Left ventricle myocardium inferior (tissue), 1 donor: ENCODE measurements around the gene PPP2R2B. TPM values are rescaled to one million over a fixed set of nuclear protein-coding genes. Genes with fewer than 3 reads are reported as not detected.

ENCODE experiments used
- DNase-seq: peaks from one replicate; pipeline ENCODE4 v3.0.0-alpha.2; 2020
- H3K27ac ChIP-seq: fragments of 200-600 bp; replicated peaks from 2 replicates; pipeline ENCODE4 v1.8.0; 2021
- H3K27me3 ChIP-seq: fragments of 200-600 bp; 2 replicates; pipeline ENCODE4 v1.8.0; 2021; ENCODE audit warnings: low read depth
- H3K36me3 ChIP-seq: fragments of 200-600 bp; 2 replicates; pipeline ENCODE4 v1.8.0; 2021
- H3K4me1 ChIP-seq: fragments of 200-600 bp; 2 replicates; pipeline ENCODE4 v1.8.0; 2021
- H3K4me3 ChIP-seq: fragments of 200-600 bp; 2 replicates; pipeline ENCODE4 v1.8.0; 2021; ENCODE audit warnings: mild to moderate bottlenecking, moderate library complexity
- H3K9me3 ChIP-seq: fragments of 200-600 bp; replicated peaks from 2 replicates; pipeline ENCODE4 v1.8.0; 2021
- intact Hi-C: fragments of 100-400 bp; cut with micrococcal nuclease; formaldehyde crosslinking; loops from one replicate; pipeline ENCODE4 v1.11.0; 2022
- long read RNA-seq: library from polyadenylated mRNA; unstranded; transcript quantifications from one replicate; pipeline ENCODE4 v2.0.0, GENCODE V29; 2021
- total RNA-seq: library from RNA; stranded (reverse); fragmentation: NEBNext Ultra II Directional; extraction: Animal tissue kit (Norgen Biotek cat#: 25700); gene quantifications from one replicate; pipeline ENCODE4 v1.2.1, GENCODE V29; 2021
- TF ChIP-seq, protein P1 (sequence below): fragments of 200-600 bp; IDR thresholded peaks from 2 replicates; pipeline ENCODE4 v1.8.0; 2021; ENCODE audit warnings: antibody characterized with exemption, mild to moderate bottlenecking, borderline replicate concordance
- donor health status: DM: no; HTN: yes; CAD: no; lungs with severe emphysema.

Gene PPP2R2B
- total RNA-seq = 0.11 TPM
- long read RNA-seq = 0 reads

DNA sequence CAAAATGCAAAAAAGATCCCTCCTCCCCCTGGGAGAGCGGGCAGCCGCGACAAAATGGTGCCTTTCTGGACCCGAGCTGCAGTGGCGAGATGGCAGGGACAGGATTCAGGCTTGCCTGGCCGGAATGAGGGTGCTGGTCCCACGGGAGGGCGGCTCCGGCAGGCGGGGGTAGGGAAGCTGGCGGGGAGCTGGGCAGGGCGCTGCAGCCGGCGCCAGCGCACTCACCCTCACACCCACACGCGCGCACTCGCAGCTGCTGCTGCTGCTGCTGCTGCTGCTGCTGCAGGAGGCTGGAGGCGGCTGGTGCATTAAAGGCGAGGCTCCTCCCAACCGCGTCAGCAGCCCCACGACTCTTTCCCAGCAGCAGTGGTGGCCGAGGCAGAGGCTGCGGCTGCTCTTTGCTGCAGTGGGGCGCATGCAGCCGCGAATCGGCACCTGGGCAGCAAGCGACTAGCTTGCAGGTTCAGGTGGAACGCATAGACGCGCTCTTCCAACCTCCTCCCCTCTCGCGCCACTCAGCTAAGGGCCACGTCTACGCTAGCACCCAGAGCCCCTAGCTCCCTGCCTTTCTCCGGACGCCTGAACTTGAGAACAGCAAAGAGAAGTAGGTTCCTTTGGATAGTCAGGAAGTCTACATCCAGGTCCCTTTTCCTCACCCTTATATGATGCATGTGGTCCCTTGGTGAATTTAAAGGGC, at the start of gene PPP2R2B:
Gene PPP2R2B, minus strand, starts transcription at position 282 of the 697 bp plus-strand sequence.
- no peaks in the 10 kb centered on the region for H3K9me3 ChIP-seq
- no peak within 1 kb of the TSS for H3K27ac ChIP-seq
- no peaks in the 10 kb centered on the region for H3K36me3 ChIP-seq
- peaks cover 77% of the 10 kb centered on the region for H3K27me3 ChIP-seq
- intact Hi-C loops = no loop called here
- H3K4me1 ChIP-seq = peaks cover 21% of the 10 kb centered on the region
- H3K4me3 ChIP-seq = peak within 1 kb of the TSS; percentile 64
- DNase-seq = peak; percentile 20
- TF ChIP-seq, protein P1, sequence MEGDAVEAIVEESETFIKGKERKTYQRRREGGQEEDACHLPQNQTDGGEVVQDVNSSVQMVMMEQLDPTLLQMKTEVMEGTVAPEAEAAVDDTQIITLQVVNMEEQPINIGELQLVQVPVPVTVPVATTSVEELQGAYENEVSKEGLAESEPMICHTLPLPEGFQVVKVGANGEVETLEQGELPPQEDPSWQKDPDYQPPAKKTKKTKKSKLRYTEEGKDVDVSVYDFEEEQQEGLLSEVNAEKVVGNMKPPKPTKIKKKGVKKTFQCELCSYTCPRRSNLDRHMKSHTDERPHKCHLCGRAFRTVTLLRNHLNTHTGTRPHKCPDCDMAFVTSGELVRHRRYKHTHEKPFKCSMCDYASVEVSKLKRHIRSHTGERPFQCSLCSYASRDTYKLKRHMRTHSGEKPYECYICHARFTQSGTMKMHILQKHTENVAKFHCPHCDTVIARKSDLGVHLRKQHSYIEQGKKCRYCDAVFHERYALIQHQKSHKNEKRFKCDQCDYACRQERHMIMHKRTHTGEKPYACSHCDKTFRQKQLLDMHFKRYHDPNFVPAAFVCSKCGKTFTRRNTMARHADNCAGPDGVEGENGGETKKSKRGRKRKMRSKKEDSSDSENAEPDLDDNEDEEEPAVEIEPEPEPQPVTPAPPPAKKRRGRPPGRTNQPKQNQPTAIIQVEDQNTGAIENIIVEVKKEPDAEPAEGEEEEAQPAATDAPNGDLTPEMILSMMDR = no peak

GRCh38 chr5:146924132-146924531, 45.6 kb upstream of the PPP2R2B start:
- peaks cover 19% of the 10 kb centered on the region for H3K27me3 ChIP-seq
- TF ChIP-seq, protein P1 = no peak
- intact Hi-C loops = no loop called here
- H3K36me3 ChIP-seq = no peaks in the 10 kb centered on the region
- H3K9me3 ChIP-seq = peaks cover 6% of the 10 kb centered on the region
- no peak for DNase-seq
- H3K27ac ChIP-seq = no peak overlapping the region
- no peaks in the 10 kb centered on the region for H3K4me1 ChIP-seq
- no peak overlapping the region for H3K4me3 ChIP-seq

DNA sequence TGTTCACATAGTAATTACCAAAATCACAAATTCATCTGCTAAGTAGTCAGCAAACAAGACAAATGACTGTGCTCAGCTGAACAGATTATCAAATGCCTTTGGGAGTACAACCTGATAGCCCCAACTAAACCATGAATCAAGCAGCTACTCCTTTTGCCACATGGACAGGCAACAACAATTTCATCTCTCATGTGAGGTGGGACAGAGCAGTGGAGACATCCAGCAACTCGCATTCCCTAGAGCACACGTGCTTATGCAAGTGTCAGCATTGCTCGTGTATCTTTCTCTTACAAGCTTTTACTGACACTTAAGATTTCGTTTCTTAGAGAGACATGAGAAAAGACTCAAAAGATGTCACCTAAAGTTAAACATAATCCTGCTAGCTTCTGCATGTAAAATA, 42.7 kb upstream of the PPP2R2B start:
- no peak overlapping the region for H3K27ac ChIP-seq
- no peaks in the 10 kb centered on the region for H3K4me1 ChIP-seq
- intact Hi-C loops = no loop called here
- peaks cover 6% of the 10 kb centered on the region for H3K9me3 ChIP-seq
- peaks cover 26% of the 10 kb centered on the region for H3K27me3 ChIP-seq
- TF ChIP-seq, protein P1 = no peak
- H3K4me3 ChIP-seq = no peak overlapping the region
- H3K36me3 ChIP-seq = no peaks in the 10 kb centered on the region
- DNase-seq = no peak

DNA sequence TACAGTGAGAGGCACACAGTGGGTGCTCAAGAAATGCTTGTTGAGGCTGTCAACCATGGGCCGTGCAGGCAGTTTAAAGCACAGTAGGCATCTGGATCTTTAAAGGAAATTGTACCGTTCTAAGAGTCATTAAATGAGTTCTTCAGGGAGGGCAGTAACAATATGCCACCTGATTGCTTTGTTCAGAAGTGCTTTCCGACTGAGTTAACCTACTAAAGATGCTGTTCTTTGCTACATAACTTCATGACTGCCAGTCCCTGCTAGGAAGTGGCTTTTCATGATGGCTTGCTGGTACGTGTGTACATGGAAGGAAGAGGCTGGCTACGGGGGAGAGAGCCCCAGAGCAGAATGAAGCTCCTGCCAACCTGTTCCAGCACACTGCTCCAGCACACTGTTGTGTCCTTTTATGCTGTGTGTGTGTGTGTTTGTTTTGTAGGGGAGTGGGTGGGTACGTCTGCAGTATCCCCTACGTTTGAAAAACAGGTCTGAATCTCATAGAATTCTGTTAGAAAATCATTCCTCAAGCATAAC, 41.9 kb upstream of the PPP2R2B start:
- Histone ChIP-seq H3K36me3 (no peaks in the 10 kb centered on the region), H3K9me3 (peaks cover 6% of the 10 kb centered on the region), H3K27me3 (peaks cover 26% of the 10 kb centered on the region), H3K4me3 (no peak overlapping the region), H3K4me1 (no peaks in the 10 kb centered on the region), H3K27ac (no peak overlapping the region)
- TF ChIP-seq, protein P1 = no peak
- intact Hi-C loops = no loop called here
- no peak for DNase-seq

GRCh38 chr5:146919304-146919703, 40.7 kb upstream of the PPP2R2B start:
- intact Hi-C loops = no loop called here
- Histone ChIP-seq H3K27ac (no peak overlapping the region), H3K4me1 (no peaks in the 10 kb centered on the region), H3K9me3 (no peaks in the 10 kb centered on the region), H3K27me3 (peaks cover 26% of the 10 kb centered on the region), H3K4me3 (no peak overlapping the region), H3K36me3 (no peaks in the 10 kb centered on the region)
- TF ChIP-seq, protein P1 = no peak
- DNase-seq = no peak
